MCF 10A (cell line): ENCODE measurements around the gene OPTC. TPM values are rescaled to one million over a fixed set of nuclear protein-coding genes. Genes with fewer than 3 reads are reported as not detected.
"Not testable (repeated sequence)": the region's sequence is repeated elsewhere in the genome, so short reads cannot be mapped to it uniquely, and the experiment has no call there.

Source experiments
- BruUV-seq: library from RNA; stranded (reverse); fragments of 400-500 nt; replicated peaks from 2 replicates; lab custom pipeline; 2021; lab: Mats Ljungman, UMichigan
- CTCF ChIA-PET: fragments of 300-600 bp; sonication (Branson Sonifier 250); formaldehyde crosslinking; extraction: SDS; loops from one replicate; lab custom pipeline; 2021; ENCODE audit warnings: antibody characterized with exemption, inconsistent platforms; lab: Yijun Ruan, JAX
- POLR2A ChIA-PET: fragments of 300-600, 350-650 bp; sonication (Branson Sonifier 250); formaldehyde crosslinking; extraction: SDS; loops from one replicate; lab custom pipeline; 2020; ENCODE audit warnings: antibody characterized with exemption, inconsistent platforms; lab: Yijun Ruan, JAX
- DNase-seq: peaks from one replicate; pipeline ENCODE4 v3.0.0-alpha.2; 2018; ENCODE audit not compliant: unreplicated experiment
- H3K27ac Mint-ChIP-seq: one replicate; pipeline ENCODE4 v1.8.0; 2022; ENCODE audit warnings: mild to moderate bottlenecking, low read depth, mixed read lengths; ENCODE audit not compliant: unreplicated experiment
- H3K27me3 Mint-ChIP-seq: one replicate; pipeline ENCODE4 v1.8.0; 2022; ENCODE audit warnings: mixed read lengths; ENCODE audit not compliant: insufficient read depth, unreplicated experiment
- H3K36me3 Mint-ChIP-seq: one replicate; pipeline ENCODE4 v1.8.0; 2022; ENCODE audit warnings: mild to moderate bottlenecking, moderate library complexity, mixed read lengths; ENCODE audit not compliant: insufficient read depth, unreplicated experiment
- H3K4me1 Mint-ChIP-seq: one replicate; pipeline ENCODE4 v1.8.0; 2022; ENCODE audit warnings: mixed read lengths; ENCODE audit not compliant: insufficient read depth, unreplicated experiment
- H3K4me3 Mint-ChIP-seq: one replicate; pipeline ENCODE4 v1.8.0; 2022; ENCODE audit warnings: mild to moderate bottlenecking, moderate library complexity, mixed read lengths; ENCODE audit not compliant: unreplicated experiment
- H3K9me3 Mint-ChIP-seq: one replicate; pipeline ENCODE4 v1.8.0; 2022; ENCODE audit warnings: mixed read lengths; ENCODE audit not compliant: unreplicated experiment
- CTCF ChIP-seq: fragments of 200-600 bp; IDR thresholded peaks from one replicate; pipeline ENCODE4 v1.8.0; 2022; ENCODE audit warnings: antibody characterized with exemption, mild to moderate bottlenecking; ENCODE audit not compliant: unreplicated experiment
- intact Hi-C: fragments of 100-400 bp; cut with micrococcal nuclease; formaldehyde crosslinking; loops from 2 replicates; pipeline ENCODE4 v1.14.1; 2022
- total RNA-seq: library from RNA; stranded (reverse); gene quantifications from 2 replicates; pipeline ENCODE4 v1.2.3, GENCODE V29; 2022

The OPTC gene
- total RNA-seq, 1 experiment from 2014 or later: not detected

DNA sequence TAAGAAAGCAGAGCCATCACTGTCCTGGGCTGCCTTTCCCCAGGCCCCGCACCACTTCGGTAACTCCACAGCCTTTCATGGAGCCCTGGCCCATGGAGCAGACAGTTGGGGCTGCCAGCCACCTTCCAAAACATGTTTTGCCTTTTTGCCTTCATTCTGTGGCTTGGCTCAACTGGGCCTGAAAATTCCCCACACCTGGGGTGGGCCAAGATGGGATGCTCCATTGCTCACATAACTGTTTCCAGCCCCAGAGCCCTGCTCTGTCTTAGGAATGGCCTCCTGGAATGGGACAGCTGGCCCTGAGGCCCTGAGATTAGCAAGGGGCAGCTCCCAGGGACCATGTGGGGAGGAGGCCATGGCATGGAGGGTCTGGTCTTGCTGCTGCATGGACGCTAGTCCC is 29.2 kb upstream of the OPTC start:
- TF ChIP-seq CTCF: no peak
- H3K27ac Mint-ChIP-seq: no peak overlapping the region
- H3K9me3 Mint-ChIP-seq: no peaks in the 10 kb centered on the region
- H3K4me3 Mint-ChIP-seq: no peak overlapping the region
- CTCF ChIA-PET: interaction anchor here (0.7 to 38.6 kb wide), 8 partner anchors 9 to 197 kb away, joined by 3 to 981 read pairs (median 4); no protein-coding TSS in a partner anchor
- POLR2A ChIA-PET: interaction anchor here (1.1 to 2.2 kb wide), 2 partner anchors 24 to 161 kb away, joined by 5 read pairs; no protein-coding TSS in a partner anchor
- H3K4me1 Mint-ChIP-seq: peaks cover 28% of the 10 kb centered on the region
- peaks cover 23% of the 10 kb centered on the region for H3K27me3 Mint-ChIP-seq
- BruUV-seq: no TSS peak
- intact Hi-C loops: no loop called here
- DNase-seq: no peak
- no peaks in the 10 kb centered on the region for H3K36me3 Mint-ChIP-seq

- H3K4me1 Mint-ChIP-seq: peaks cover 28% of the 10 kb centered on the region
- ChIA-PET POLR2A (interaction anchor here (2.2 kb wide), 1 partner anchor 23 kb away, joined by 5 read pairs; no protein-coding TSS in a partner anchor), CTCF (interaction anchor here (0.6 to 38.6 kb wide), 6 partner anchors 9 to 126 kb away, joined by 3 to 981 read pairs (median 3); partner anchors contain the start of gene PRELP)
- intact Hi-C loops: no loop called here
- H3K27ac Mint-ChIP-seq: no peak overlapping the region
- no peak for DNase-seq
- no peak for TF ChIP-seq CTCF
- peaks cover 17% of the 10 kb centered on the region for H3K27me3 Mint-ChIP-seq
- H3K9me3 Mint-ChIP-seq: no peaks in the 10 kb centered on the region
- no peak overlapping the region for H3K4me3 Mint-ChIP-seq
- no peaks in the 10 kb centered on the region for H3K36me3 Mint-ChIP-seq
- BruUV-seq: no TSS peak
These were observed 28.7 kb upstream of the OPTC start for GRCh38 chr1:203465146-203465798.

- ChIA-PET CTCF (interaction anchor here (0.6 to 38.6 kb wide), 11 partner anchors 10 to 199 kb away, joined by 3 to 981 read pairs (median 3); partner anchors contain the start of gene PRELP), POLR2A (interaction anchor here (0.5 to 1.0 kb wide), 3 partner anchors 10 to 213 kb away, joined by 3 to 4 read pairs (median 4); partner anchors contain the start of gene PRELP)
- Mint-ChIP-seq H3K27ac (no peak overlapping the region), H3K36me3 (no peaks in the 10 kb centered on the region), H3K27me3 (peaks cover 11% of the 10 kb centered on the region), H3K9me3 (no peaks in the 10 kb centered on the region), H3K4me1 (peaks cover 28% of the 10 kb centered on the region), H3K4me3 (no peak overlapping the region)
- no TSS peak for BruUV-seq
- no peak for DNase-seq
- TF ChIP-seq CTCF: no peak
- intact Hi-C loops: no loop called here
These were observed 28.0 kb upstream of the OPTC start for GRCh38 chr1:203465948-203466347.

DNA sequence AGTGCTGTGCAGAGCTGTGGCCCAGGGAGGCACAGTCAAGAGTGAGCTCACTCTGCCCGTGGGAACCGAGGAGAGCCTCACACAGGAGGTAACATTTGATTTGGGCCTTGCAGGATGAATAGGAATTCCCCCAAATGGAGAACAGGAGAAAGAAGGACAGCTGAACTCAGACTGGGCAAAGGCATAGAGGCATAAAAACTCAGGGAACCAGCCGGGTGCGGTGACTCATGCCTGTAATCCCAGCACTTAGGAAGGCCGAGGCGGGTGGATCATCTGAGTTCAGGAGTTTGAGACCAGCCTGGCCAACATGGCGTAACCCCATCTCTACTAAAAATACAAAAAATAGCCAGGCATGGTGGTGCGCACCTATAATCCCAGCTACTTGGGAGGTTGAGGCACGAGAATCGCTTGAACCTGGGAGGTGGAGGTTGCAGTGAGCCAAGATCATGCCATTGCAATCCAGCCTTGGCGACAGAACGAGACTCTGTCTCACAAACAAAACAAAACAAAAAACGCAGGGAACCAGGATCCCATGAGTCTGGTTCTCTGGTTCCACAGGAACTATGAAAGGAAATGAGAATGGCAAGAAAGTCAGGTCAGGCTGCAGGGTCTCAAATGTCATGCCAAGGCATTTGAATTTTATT is 26.9 kb upstream of the OPTC start:
- BruUV-seq, H3K27me3 Mint-ChIP-seq, H3K36me3 Mint-ChIP-seq, intact Hi-C loops, H3K4me3 Mint-ChIP-seq, DNase-seq, H3K27ac Mint-ChIP-seq, H3K9me3 Mint-ChIP-seq: not testable (repeated sequence)
- ChIA-PET POLR2A (interaction anchor here (0.5 to 1.1 kb wide), 4 partner anchors 9 to 114 kb away, joined by 3 to 5 read pairs (median 4); partner anchors contain the start of gene PRELP), CTCF (interaction anchor here (0.8 to 38.6 kb wide), 11 partner anchors 11 to 200 kb away, joined by 3 to 981 read pairs (median 3); no protein-coding TSS in a partner anchor)
- H3K4me1 Mint-ChIP-seq: peaks cover 24% of the 10 kb centered on the region
